ENCODE results near the gene GANC.
A peak's percentile ranks its signal among the peaks of the same experiment; 100 is the strongest.
"Not testable (repeated sequence)": the region's sequence is repeated elsewhere in the genome, so short reads cannot be mapped to it uniquely, and the experiment has no call there.

Gene GANC

DNA sequence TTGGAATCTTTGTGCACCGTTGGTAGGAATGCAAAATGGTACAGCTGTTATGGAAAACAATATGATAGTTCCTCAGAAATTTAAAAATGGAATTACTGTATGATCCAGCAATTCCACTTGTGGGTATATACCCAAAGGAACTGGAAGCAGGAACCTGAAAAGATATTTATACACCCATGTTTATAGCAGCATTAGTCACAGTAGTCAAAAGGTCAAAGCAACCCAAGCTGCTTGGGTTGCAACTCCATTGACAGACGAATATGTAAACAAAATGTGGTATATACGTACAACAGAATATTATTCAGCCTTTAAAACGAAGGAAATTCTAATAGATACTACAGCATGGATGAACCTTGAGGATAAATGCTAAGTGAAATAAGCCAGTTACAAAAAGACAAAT lies 51.3 kb downstream of the GANC start:
- TF ChIP-seq, protein P1, sequence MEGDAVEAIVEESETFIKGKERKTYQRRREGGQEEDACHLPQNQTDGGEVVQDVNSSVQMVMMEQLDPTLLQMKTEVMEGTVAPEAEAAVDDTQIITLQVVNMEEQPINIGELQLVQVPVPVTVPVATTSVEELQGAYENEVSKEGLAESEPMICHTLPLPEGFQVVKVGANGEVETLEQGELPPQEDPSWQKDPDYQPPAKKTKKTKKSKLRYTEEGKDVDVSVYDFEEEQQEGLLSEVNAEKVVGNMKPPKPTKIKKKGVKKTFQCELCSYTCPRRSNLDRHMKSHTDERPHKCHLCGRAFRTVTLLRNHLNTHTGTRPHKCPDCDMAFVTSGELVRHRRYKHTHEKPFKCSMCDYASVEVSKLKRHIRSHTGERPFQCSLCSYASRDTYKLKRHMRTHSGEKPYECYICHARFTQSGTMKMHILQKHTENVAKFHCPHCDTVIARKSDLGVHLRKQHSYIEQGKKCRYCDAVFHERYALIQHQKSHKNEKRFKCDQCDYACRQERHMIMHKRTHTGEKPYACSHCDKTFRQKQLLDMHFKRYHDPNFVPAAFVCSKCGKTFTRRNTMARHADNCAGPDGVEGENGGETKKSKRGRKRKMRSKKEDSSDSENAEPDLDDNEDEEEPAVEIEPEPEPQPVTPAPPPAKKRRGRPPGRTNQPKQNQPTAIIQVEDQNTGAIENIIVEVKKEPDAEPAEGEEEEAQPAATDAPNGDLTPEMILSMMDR (IDR thresholded peaks at IDR 0.05; ENCODE audit: insufficient read depth, low read depth, low read length, missing control alignments), result no peak
- no peak for DNase-seq (ENCODE audit: low read depth)
- no peak overlapping the region for H3K4me3 ChIP-seq (ENCODE audit: low read length)

DNA sequence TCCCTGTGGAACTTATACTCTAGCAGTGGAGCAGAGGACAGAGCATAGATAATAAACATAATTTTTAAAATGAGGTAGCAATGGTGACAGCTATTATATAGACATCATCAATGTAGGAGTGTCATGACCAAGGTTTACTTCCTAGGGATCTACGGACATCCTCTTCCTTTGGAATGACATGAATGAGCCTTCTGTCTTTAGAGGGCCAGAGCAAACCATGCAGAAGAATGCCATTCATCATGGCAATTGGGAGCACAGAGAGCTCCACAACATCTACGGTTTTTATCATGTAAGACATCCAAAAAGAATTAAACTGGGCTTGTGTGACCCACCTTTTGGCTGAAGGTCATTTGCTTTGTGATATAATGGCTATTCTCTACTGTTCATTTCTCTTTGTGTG lies 56.2 kb downstream of the GANC start:
- no peak for DNase-seq (ENCODE audit: low read depth)
- no peak overlapping the region for H3K4me3 ChIP-seq (ENCODE audit: low read length)
- TF ChIP-seq, protein P1 (IDR thresholded peaks at IDR 0.05; ENCODE audit: insufficient read depth, low read depth, low read length, missing control alignments), result no peak

DNA sequence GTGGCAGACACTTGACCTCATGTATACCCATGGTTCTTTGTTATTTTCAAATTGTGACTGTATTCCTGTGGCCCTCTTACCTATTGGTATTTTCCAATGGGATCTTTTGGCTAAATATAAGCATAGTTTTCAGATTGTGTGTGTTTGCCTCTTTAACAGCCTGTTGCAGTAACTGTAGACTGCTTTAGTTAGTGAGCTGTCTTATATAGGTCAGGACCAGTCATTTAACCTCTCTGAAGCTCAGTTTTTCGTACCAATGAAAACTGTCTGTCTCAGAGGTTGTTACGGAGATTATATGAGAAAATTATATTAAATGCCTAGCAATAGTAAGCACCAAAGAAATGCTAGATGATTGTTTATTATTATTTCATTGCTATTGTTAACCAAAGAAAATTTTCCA lies 57.0 kb downstream of the GANC start:
- TF ChIP-seq, protein P1 (IDR thresholded peaks at IDR 0.05; ENCODE audit: insufficient read depth, low read depth, low read length, missing control alignments), result no peak
- no peak overlapping the region for H3K4me3 ChIP-seq (ENCODE audit: low read length)
- DNase-seq (ENCODE audit: low read depth), result no peak

DNA sequence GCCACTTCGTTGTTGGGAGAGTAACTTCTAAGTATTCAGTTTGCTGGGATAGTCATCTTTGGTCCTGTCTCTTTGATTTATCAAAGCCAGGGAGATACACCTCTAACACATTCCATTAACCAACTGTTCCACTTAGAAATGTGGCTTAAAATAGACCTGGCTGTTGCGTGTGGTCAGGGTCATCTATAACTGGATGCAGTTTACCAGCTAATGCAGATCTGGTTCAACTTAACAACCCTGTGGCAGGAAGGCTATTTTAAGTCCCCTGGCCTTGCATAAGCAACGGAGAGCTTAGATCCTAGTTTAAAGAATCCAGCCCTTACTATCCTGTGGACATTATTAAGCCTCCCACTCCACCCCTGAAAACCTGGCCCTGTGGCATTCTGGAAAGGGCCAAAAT lies 58.2 kb downstream of the GANC start:
- H3K4me3 ChIP-seq (ENCODE audit: low read length), result no peak overlapping the region
- TF ChIP-seq, protein P1 (IDR thresholded peaks at IDR 0.05; ENCODE audit: insufficient read depth, low read depth, low read length, missing control alignments), result no peak
- DNase-seq (ENCODE audit: low read depth), result no peak

- no peak overlapping the region for H3K4me3 ChIP-seq (ENCODE audit: low read length)
- DNase-seq (ENCODE audit: low read depth), result peak; percentile 43
- TF ChIP-seq, protein P1 (IDR thresholded peaks at IDR 0.05; ENCODE audit: insufficient read depth, low read depth, low read length, missing control alignments), result no peak
Measured at GRCh38 chr15:42332331-42332730, 59.3 kb downstream of the GANC start.

DNA sequence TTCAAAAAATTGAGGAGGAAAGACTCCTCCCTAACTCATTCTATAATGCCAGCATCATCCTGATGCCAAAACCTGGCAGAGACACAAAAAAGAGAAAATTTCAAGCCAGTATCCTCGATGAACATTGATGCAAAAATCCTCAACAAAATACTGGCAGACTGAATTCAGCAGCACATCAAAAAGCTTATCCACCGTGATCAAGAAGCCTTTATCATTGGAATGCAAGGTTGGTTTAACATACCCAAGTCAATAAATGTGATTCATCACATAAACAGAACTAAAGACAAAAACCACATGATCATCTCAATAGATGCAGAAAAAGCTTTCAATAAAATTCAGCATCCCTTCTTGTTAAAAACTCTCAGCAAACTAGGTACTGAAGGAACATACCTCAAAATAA lies 62.1 kb downstream of the GANC start:
- TF ChIP-seq, protein P1 (IDR thresholded peaks at IDR 0.05; ENCODE audit: insufficient read depth, low read depth, low read length, missing control alignments), result no peak
- no peak for DNase-seq (ENCODE audit: low read depth)
- H3K4me3 ChIP-seq (ENCODE audit: low read length), result no peak overlapping the region

DNA sequence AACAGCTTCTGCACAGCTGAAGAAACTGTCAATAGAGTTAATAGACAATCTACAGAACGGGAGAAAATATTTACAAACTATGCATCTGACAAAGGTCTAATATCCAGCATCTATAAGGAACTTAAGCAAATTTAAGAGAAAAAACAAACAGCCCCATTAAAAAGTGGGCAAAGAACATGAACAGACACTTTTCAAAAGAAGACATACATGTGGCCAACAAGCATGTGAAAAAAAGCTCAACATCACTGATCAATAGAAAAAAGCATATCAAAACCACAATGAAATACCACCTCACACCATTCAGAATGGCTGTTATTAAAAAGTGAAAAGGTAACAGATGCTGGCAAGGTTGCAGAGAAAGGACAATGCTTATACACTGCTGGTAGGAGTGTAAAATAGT lies 63.6 kb downstream of the GANC start:
- H3K4me3 ChIP-seq (ENCODE audit: low read length); DNase-seq (ENCODE audit: low read depth): not testable (repeated sequence)

- H3K4me3 ChIP-seq (ENCODE audit: low read length); DNase-seq (ENCODE audit: low read depth): not testable (repeated sequence)
Measured at GRCh38 chr15:42337104-42337503, 64.1 kb downstream of the GANC start.

Measured in epithelial cell of esophagus (primary cell).